Glutamatergic neuron (in vitro differentiated cells): ENCODE measurements around the gene SEPTIN3. TPM values are rescaled to one million over a fixed set of nuclear protein-coding genes. Genes with fewer than 3 reads are reported as not detected.

Experiments
- DNase-seq: peaks from one replicate; pipeline ENCODE4 v3.0.0; 2022
- H3K27ac Mint-ChIP-seq: one replicate; pipeline ENCODE4 v1.8.0; 2020; ENCODE audit warnings: mild to moderate bottlenecking, mixed read lengths, inconsistent platforms; ENCODE audit not compliant: unreplicated experiment
- H3K27me3 Mint-ChIP-seq: one replicate; pipeline ENCODE4 v1.8.0; 2020; ENCODE audit warnings: mild to moderate bottlenecking, moderate library complexity, mixed read lengths, inconsistent platforms; ENCODE audit not compliant: unreplicated experiment
- H3K36me3 Mint-ChIP-seq: one replicate; pipeline ENCODE4 v1.8.0; 2020; ENCODE audit warnings: mild to moderate bottlenecking, mixed read lengths, inconsistent platforms; ENCODE audit not compliant: unreplicated experiment
- H3K4me1 Mint-ChIP-seq: one replicate; pipeline ENCODE4 v1.8.0; 2020; ENCODE audit warnings: mild to moderate bottlenecking, low read depth, mixed read lengths, inconsistent platforms; ENCODE audit not compliant: unreplicated experiment
- H3K4me3 Mint-ChIP-seq: one replicate; pipeline ENCODE4 v1.8.0; 2020; ENCODE audit warnings: mild to moderate bottlenecking, mixed read lengths, inconsistent platforms; ENCODE audit not compliant: unreplicated experiment
- H3K9me3 Mint-ChIP-seq: one replicate; pipeline ENCODE4 v1.8.0; 2020; ENCODE audit warnings: mild to moderate bottlenecking, moderate library complexity, mixed read lengths, inconsistent platforms; ENCODE audit not compliant: unreplicated experiment
- total RNA-seq: library from RNA; stranded (reverse); fragmentation: NEBNext Ultra II Directional; extraction: Animal tissue kit (Norgen Biotek cat#: 25700); gene quantifications from one replicate; pipeline ENCODE4 v1.2.1, GENCODE V29; 2021; ENCODE audit not compliant: unreplicated experiment
- TF ChIP-seq, protein P1 (sequence below): fragments of 200-600 bp; sonication (generic); IDR thresholded peaks from one replicate; pipeline ENCODE4 v1.5.0; 2021; ENCODE audit not compliant: partially characterized antibody, unreplicated experiment

SEPTIN3 gene
- total RNA-seq, 1 donor from 2014 or later = 216 TPM

DNA sequence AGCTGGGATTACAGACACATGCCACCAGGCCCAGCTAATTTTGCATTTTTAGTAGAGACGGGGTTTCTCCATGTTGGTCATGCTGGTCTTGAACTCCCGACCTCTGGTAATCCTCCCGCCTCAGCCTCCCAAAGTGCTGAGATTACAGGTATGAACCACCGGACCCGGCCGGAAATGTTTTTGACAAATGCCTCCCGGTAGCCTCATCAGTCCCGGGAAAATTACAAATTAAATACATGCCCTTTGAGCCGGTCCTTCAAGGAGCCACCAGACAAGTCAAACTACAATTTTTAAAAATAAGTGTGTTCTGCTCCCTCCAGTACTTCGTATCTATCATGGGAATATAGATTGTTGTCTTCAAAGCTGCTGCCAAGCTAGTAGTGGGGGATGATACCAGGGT is 46.9 kb downstream of the SEPTIN3 start:
- Mint-ChIP-seq H3K27me3 (peaks cover 2% of the 10 kb centered on the region), H3K36me3 (no peaks in the 10 kb centered on the region), H3K9me3 (peaks cover 1% of the 10 kb centered on the region), H3K27ac (no peak overlapping the region), H3K4me1 (no peaks in the 10 kb centered on the region), H3K4me3 (no peak overlapping the region)
- DNase-seq = no peak
- TF ChIP-seq, protein P1, sequence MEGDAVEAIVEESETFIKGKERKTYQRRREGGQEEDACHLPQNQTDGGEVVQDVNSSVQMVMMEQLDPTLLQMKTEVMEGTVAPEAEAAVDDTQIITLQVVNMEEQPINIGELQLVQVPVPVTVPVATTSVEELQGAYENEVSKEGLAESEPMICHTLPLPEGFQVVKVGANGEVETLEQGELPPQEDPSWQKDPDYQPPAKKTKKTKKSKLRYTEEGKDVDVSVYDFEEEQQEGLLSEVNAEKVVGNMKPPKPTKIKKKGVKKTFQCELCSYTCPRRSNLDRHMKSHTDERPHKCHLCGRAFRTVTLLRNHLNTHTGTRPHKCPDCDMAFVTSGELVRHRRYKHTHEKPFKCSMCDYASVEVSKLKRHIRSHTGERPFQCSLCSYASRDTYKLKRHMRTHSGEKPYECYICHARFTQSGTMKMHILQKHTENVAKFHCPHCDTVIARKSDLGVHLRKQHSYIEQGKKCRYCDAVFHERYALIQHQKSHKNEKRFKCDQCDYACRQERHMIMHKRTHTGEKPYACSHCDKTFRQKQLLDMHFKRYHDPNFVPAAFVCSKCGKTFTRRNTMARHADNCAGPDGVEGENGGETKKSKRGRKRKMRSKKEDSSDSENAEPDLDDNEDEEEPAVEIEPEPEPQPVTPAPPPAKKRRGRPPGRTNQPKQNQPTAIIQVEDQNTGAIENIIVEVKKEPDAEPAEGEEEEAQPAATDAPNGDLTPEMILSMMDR = no peak

DNA sequence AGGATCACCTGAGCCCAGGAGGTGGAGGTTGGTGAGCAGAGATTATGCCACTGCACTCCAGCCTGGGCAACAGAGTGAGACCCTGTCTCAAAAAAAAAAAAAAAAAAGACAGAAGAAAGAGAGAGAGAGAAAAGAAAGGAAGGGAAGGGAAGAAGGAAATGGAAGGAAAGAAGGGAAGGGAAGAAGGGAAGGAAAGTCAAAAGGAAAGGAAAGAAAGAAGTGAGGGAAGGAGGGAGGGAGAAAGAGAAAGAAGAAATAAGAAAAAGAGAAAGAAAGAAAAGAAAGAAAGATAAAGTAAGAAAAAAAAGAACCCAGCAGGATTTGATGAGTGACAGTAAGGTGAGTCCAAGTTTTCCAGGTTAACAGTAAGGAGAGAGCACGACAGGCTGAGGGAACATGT is 49.0 kb downstream of the SEPTIN3 start:
- Mint-ChIP-seq H3K27ac (no peak overlapping the region), H3K4me3 (no peak overlapping the region), H3K9me3 (peaks cover 1% of the 10 kb centered on the region), H3K27me3 (peaks cover 2% of the 10 kb centered on the region), H3K4me1 (no peaks in the 10 kb centered on the region), H3K36me3 (no peaks in the 10 kb centered on the region)
- no peak for DNase-seq
- TF ChIP-seq, protein P1 = no peak

Other genes with a start within 250 kb of the SEPTIN3 start
- gene CCDC134, start 168.8 kb upstream of the SEPTIN3 start, total RNA-seq = 9.4 TPM
- 291 TPM for gene SREBF2, start 136.3 kb upstream of the SEPTIN3 start, total RNA-seq
- not detected for gene SHISA8, start 54.4 kb upstream of the SEPTIN3 start, total RNA-seq
- 0.37 TPM for gene TNFRSF13C, start 42.6 kb upstream of the SEPTIN3 start, total RNA-seq
- gene CENPM, start 22.3 kb upstream of the SEPTIN3 start, total RNA-seq = 3.4 TPM
- not detected for gene WBP2NL, start 29.3 kb downstream of the SEPTIN3 start, total RNA-seq
- gene NAGA, start 101.4 kb downstream of the SEPTIN3 start, total RNA-seq = 13.0 TPM
- gene PHETA2, start 104.8 kb downstream of the SEPTIN3 start, total RNA-seq = 0.88 TPM
- gene SMDT1, start 110.3 kb downstream of the SEPTIN3 start, total RNA-seq = 62.0 TPM
- 90.1 TPM for gene NDUFA6, start 121.3 kb downstream of the SEPTIN3 start, total RNA-seq
- gene CYP2D6, start 161.4 kb downstream of the SEPTIN3 start, total RNA-seq = 15.9 TPM